ENCODE results near the gene PCDHGA3. TPM values are rescaled to one million over a fixed set of nuclear protein-coding genes. Genes with fewer than 3 reads are reported as not detected.

PCDHGA3 gene
- total RNA-seq, 4 donors from 2014 or later = 1.3 to 5.7 (median 2.8) TPM

GRCh38 chr5:141359790-141360426, 16.3 kb downstream of the PCDHGA3 start, which contains the start of gene PCDHGB2:
Gene PCDHGB2, plus strand, starts transcription at chr5:141359994. Its CDS starts 142 bp downstream, at chr5:141360136.
- no peak for ATAC-seq
- Histone ChIP-seq H3K36me3 (peaks cover 0 to 30% of the 10 kb centered on the region in 2 donors), H3K9me3 (peaks cover 0 to 100% (median 4%) of the 10 kb centered on the region in 3 donors), H3K4me3 (peak within 1 kb of the TSS; percentile 25 to 34), H3K27ac (no peak within 1 kb of the TSS), H3K4me1 (no peaks in the 10 kb centered on the region), H3K27me3 (peaks cover 28% of the 10 kb centered on the region)
- TF ChIP-seq CTCF (IDR thresholded peaks at IDR 0.05) (peak in 2 of 4 experiments; percentile 15 to 21), POLR2A (IDR thresholded peaks at IDR 0.05) (no peak)
- 15 to 18% methylated on average over 12 to 16 of the region's 24 CpGs for WGBS, 2 donors (ENCODE audit: low coverage in 1 of 2)

- no peaks in the 10 kb centered on the region for H3K4me1 ChIP-seq
- H3K27me3 ChIP-seq = peaks cover 29% of the 10 kb centered on the region
- no peak overlapping the region for H3K27ac ChIP-seq
- no peak overlapping the region for H3K4me3 ChIP-seq
- H3K36me3 ChIP-seq = peaks cover 0 to 23% of the 10 kb centered on the region in 2 donors
- peaks cover 0 to 100% (median 4%) of the 10 kb centered on the region in 3 donors for H3K9me3 ChIP-seq
- no peak for ATAC-seq
- TF ChIP-seq CTCF (IDR thresholded peaks at IDR 0.05) (no peak), EP300 (IDR thresholded peaks at IDR 0.05) (no peak), POLR2A (IDR thresholded peaks at IDR 0.05) (no peak), POLR2AphosphoS5 (IDR thresholded peaks at IDR 0.05) (no peak)
- 28 to 44% methylated on average over 6 to 12 of the region's 15 CpGs for WGBS, 2 donors (ENCODE audit: low coverage in 1 of 2)
These were observed 17.1 kb downstream of the PCDHGA3 start for GRCh38 chr5:141360685-141361084.

DNA sequence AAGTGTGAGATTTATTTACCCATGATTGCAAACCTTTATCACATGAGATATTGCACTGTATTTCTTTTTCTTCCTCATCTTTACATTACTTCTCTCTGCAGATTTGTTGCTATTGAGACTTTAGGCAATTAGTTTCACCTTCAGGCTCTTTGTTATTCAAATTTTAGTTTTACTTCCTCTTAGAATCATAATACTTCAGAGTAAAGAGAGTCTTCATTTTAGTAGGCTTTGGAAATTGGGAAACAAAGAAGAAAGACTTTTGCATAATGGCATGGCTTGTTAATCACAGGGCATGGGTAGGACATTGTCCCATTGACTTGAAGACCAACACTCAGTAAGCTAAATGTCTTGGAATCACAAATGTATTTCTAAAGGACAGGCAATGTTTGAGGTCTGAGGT, 19.1 kb downstream of the PCDHGA3 start:
- no peak for TF ChIP-seq CTCF (IDR thresholded peaks at IDR 0.05)
- no peak for TF ChIP-seq EP300 (IDR thresholded peaks at IDR 0.05)
- TF ChIP-seq POLR2AphosphoS5 (IDR thresholded peaks at IDR 0.05) = no peak
- no peak for TF ChIP-seq POLR2A (IDR thresholded peaks at IDR 0.05)
- Histone ChIP-seq H3K9me3 (peaks cover 0 to 100% (median 7%) of the 10 kb centered on the region in 3 donors), H3K27me3 (peaks cover 37% of the 10 kb centered on the region), H3K36me3 (peaks cover 0 to 13% of the 10 kb centered on the region in 2 donors), H3K27ac (no peak overlapping the region), H3K4me1 (no peaks in the 10 kb centered on the region), H3K4me3 (no peak overlapping the region)
- no peak for ATAC-seq

GRCh38 chr5:141363952-141364660, 20.5 kb downstream of the PCDHGA3 start, which contains the start of gene PCDHGA5:
Gene PCDHGA5, plus strand, starts transcription at chr5:141364162. Its CDS starts 169 bp downstream, at chr5:141364331.
- Histone ChIP-seq H3K4me3 (peak within 1 kb of the TSS in 1 of 2 donors; percentile 35), H3K36me3 (peaks cover 0 to 10% of the 10 kb centered on the region in 2 donors), H3K27me3 (peaks cover 37% of the 10 kb centered on the region), H3K27ac (peak within 1 kb of the TSS in 1 of 4 donors; percentile 5), H3K4me1 (no peaks in the 10 kb centered on the region), H3K9me3 (peaks cover 0 to 100% (median 7%) of the 10 kb centered on the region in 3 donors)
- TF ChIP-seq POLR2AphosphoS5 (IDR thresholded peaks at IDR 0.05) (no peak), CTCF (IDR thresholded peaks at IDR 0.05) (no peak), EP300 (IDR thresholded peaks at IDR 0.05) (no peak), POLR2A (IDR thresholded peaks at IDR 0.05) (no peak)
- 8 to 19% methylated on average over 11 to 23 of the region's 34 CpGs for WGBS, 2 donors (ENCODE audit: low coverage in 1 of 2)
- ATAC-seq = no peak

Data from gastroesophageal sphincter (tissue), 4 donors.